NT2/D1 (cell line): ENCODE results near the gene NOSIP.

Source experiments
- SUZ12 ChIP-seq: IDR thresholded peaks from 2 replicates; pipeline ENCODE4 v1.6.1; 2011; ENCODE audit not compliant: insufficient read length, insufficient read depth; ENCODE audit errors: extremely low read depth
- YY1 ChIP-seq: IDR thresholded peaks from 2 replicates; pipeline ENCODE4 v1.6.1; 2011; ENCODE audit not compliant: insufficient read length, insufficient read depth
- ZNF274 ChIP-seq: IDR thresholded peaks from 2 replicates; pipeline ENCODE4 v1.6.1; 2011; ENCODE audit warnings: mild to moderate bottlenecking, low read depth, low read length

GRCh38 chr19:49506575-49507105 lies 73.7 kb downstream of the NOSIP start:
- TF ChIP-seq ZNF274 (no peak), YY1 (no peak), SUZ12 (no peak)
